Measurements from ENCODE around the gene PCNA.

GRCh38 chr20:5153612-5154542 lies 34.1 kb upstream of the PCNA start:
- no peak for TF ChIP-seq POLR2AphosphoS5 (IDR thresholded peaks at IDR 0.05)
- no peak for TF ChIP-seq POLR2A (IDR thresholded peaks at IDR 0.05)
- TF ChIP-seq CTCF (IDR thresholded peaks at IDR 0.05): no peak
- TF ChIP-seq EP300 (IDR thresholded peaks at IDR 0.05): no peak
